NCI-H82 (cell line): ENCODE results near the gene LTB.

Experiments used
- DNase-seq: peaks from one replicate; lab custom pipeline; 2025; lab: John Stamatoyannopoulos, UW

LTB gene

GRCh38 chr6:31547727-31548543, 34.3 kb downstream of the LTB start:
- peak; percentile 49 for DNase-seq

GRCh38 chr6:31546958-31547726, 35.1 kb downstream of the LTB start, which contains the start of gene NFKBIL1:
NFKBIL1 (plus strand) TSS chr6:31547608; CDS start chr6:31547695, 87 bp downstream.
- peak; percentile 99 for DNase-seq

- DNase-seq: peak; percentile 98
These were observed 35.8 kb downstream of the LTB start, which contains the start of gene ATP6V1G2 for GRCh38 chr6:31546339-31546957. ATP6V1G2 (minus strand) TSS chr6:31546608; CDS start chr6:31546559, 49 bp downstream.

- peak; percentile 88 for DNase-seq
These were observed 36.9 kb downstream of the LTB start for GRCh38 chr6:31545291-31545690.

- no peak for DNase-seq
These were observed 37.5 kb downstream of the LTB start for GRCh38 chr6:31544676-31545075.

- DNase-seq: no peak
These were observed 38.6 kb downstream of the LTB start for GRCh38 chr6:31543639-31544038.

GRCh38 chr6:31541658-31542521, 40.3 kb downstream of the LTB start, which contains the start of gene DDX39B:
DDX39B (minus strand) TSS chr6:31542003; CDS start chr6:31540532, 1,471 bp downstream.
- DNase-seq: peak; percentile 99

- DNase-seq: peak; percentile 68
These were observed 41.1 kb downstream of the LTB start for GRCh38 chr6:31541059-31541657.

GRCh38 chr6:31540640-31541039, 41.6 kb downstream of the LTB start:
- no peak for DNase-seq

GRCh38 chr6:31538805-31539400, 43.3 kb downstream of the LTB start:
- DNase-seq: no peak

GRCh38 chr6:31535538-31536324, 46.5 kb downstream of the LTB start:
- no peak for DNase-seq

GRCh38 chr6:31534521-31535040, 47.6 kb downstream of the LTB start:
- no peak for DNase-seq

- no peak for DNase-seq
These were observed 48.2 kb downstream of the LTB start for GRCh38 chr6:31534011-31534410.

- no peak for DNase-seq
These were observed 48.8 kb downstream of the LTB start for GRCh38 chr6:31533455-31533841.

GRCh38 chr6:31532644-31533454, 49.4 kb downstream of the LTB start:
- DNase-seq: no peak

GRCh38 chr6:31531771-31532643, 50.2 kb downstream of the LTB start:
- DNase-seq: no peak

GRCh38 chr6:31531162-31531561, 51.1 kb downstream of the LTB start:
- no peak for DNase-seq

GRCh38 chr6:31530659-31531058, 51.6 kb downstream of the LTB start:
- DNase-seq: no peak
